ENCODE measurements around the gene HOXB5. TPM values are rescaled to one million over a fixed set of nuclear protein-coding genes. Genes with fewer than 3 reads are reported as not detected.

Gene HOXB5
- total and polyA plus RNA-seq, 8 donors = 0.43 to 50.4 (median 2.4) TPM; not detected in 1

- peaks cover 0 to 6% (median 0%) of the 10 kb centered on the region in 4 donors for H3K36me3 ChIP-seq
- H3K27me3 ChIP-seq = peaks cover 4 to 64% (median 32%) of the 10 kb centered on the region in 3 donors
- no peaks in the 10 kb centered on the region for H3K9me3 ChIP-seq
- peak overlapping the region; percentile 62 to 75 (median 66) for H3K4me3 ChIP-seq
- intact Hi-C loops (cut with DNase I; ENCODE audit: low total_unique reads) = no loop called here
- TF ChIP-seq POLR2AphosphoS5 (IDR thresholded peaks at IDR 0.05) = peak in 2 of 3 donors; percentile 36 to 37
- TF ChIP-seq EP300 (IDR thresholded peaks at IDR 0.05) = no peak
- H3K4me1 ChIP-seq = peaks cover 14 to 42% (median 30%) of the 10 kb centered on the region in 4 donors
- 4 to 10% (median 8%) methylated on average over 29 to 36 of the region's 36 CpGs for WGBS, 5 donors
- peak overlapping the region; percentile 90 to 95 (median 93) for H3K27ac ChIP-seq
- peak in 1 of 2 donors; percentile 90 for DNase-seq
These were observed 51.9 kb downstream of the HOXB5 start for GRCh38 chr17:48541577-48542113.

Small RNA genes within 50 kb of the gene (small RNA-seq; reads per million reads assigned to genes)
- gene MIR196A1 = 0 reads per million in 4 donors

Other genes with a start within 250 kb of the HOXB5 start
- 1 to 10 TPM in 3 of 5 donors, not detected in 2; 2.4 to 4.1 (median 3.2) TPM for gene SKAP1, start 163.6 kb downstream of the HOXB5 start, total RNA-seq
- 1 to 10 TPM; 2.7 to 4.4 (median 3.2) TPM for gene SKAP1, start 163.6 kb downstream of the HOXB5 start, polyA plus RNA-seq
- gene HOXB1, start 62.8 kb downstream of the HOXB5 start, total RNA-seq = not detected
- under 1 TPM in 1 of 3 donors, not detected in 2; 0.28 TPM for gene HOXB1, start 62.8 kb downstream of the HOXB5 start, polyA plus RNA-seq
- 10 to 100 TPM in 3 of 5 donors, 1 to 10 TPM in 2; 6.7 to 83.0 (median 10.5) TPM for gene HOXB2, start 48.7 kb downstream of the HOXB5 start, total RNA-seq
- 10 to 100 TPM; 11.3 to 22.2 (median 13.4) TPM for gene HOXB2, start 48.7 kb downstream of the HOXB5 start, polyA plus RNA-seq
- 1 to 10 TPM in 1 of 5 donors, under 1 TPM in 2, not detected in 2; 0.45 to 5.1 (median 0.58) TPM for gene HOXB4, start 15.4 kb downstream of the HOXB5 start, total RNA-seq
- gene HOXB4, start 15.4 kb downstream of the HOXB5 start, polyA plus RNA-seq = 1 to 10 TPM; 1.7 to 4.6 (median 2.6) TPM
- 10 to 100 TPM in 4 of 5 donors, 1 to 10 TPM in 1; 6.1 to 77.6 (median 17.0) TPM for gene HOXB3, start 3.5 kb downstream of the HOXB5 start, total RNA-seq
- 1 to 10 TPM; 2.8 to 9.5 (median 3.8) TPM for gene HOXB3, start 3.5 kb downstream of the HOXB5 start, polyA plus RNA-seq
- 100 to 1,000 TPM in 1 of 5 donors, 10 to 100 TPM in 3, 1 to 10 TPM in 1; 4.2 to 150 (median 11.9) TPM for gene HOXB6, start 11.2 kb upstream of the HOXB5 start, total RNA-seq
- gene HOXB6, start 11.2 kb upstream of the HOXB5 start, polyA plus RNA-seq = 10 to 100 TPM in 1 of 3 donors, 1 to 10 TPM in 2; 5.7 to 10.2 (median 7.8) TPM
- 10 to 100 TPM in 1 of 5 donors, 1 to 10 TPM in 4; 1.8 to 16.5 (median 2.3) TPM for gene HOXB7, start 17.2 kb upstream of the HOXB5 start, total RNA-seq
- gene HOXB7, start 17.2 kb upstream of the HOXB5 start, polyA plus RNA-seq = 1 to 10 TPM; 1.0 to 8.2 (median 2.8) TPM
- gene HOXB8, start 21.5 kb upstream of the HOXB5 start, total RNA-seq = 10 to 100 TPM in 1 of 5 donors, 1 to 10 TPM in 4; 1.2 to 13.0 (median 1.5) TPM
- under 1 TPM in 2 of 3 donors, not detected in 1; 0.46 to 0.56 TPM for gene HOXB8, start 21.5 kb upstream of the HOXB5 start, polyA plus RNA-seq
- 10 to 100 TPM in 1 of 5 donors, not detected in 4; 11.3 TPM for gene HOXB9, start 32.6 kb upstream of the HOXB5 start, total RNA-seq
- gene HOXB9, start 32.6 kb upstream of the HOXB5 start, polyA plus RNA-seq = not detected
- not detected for gene PRAC1, start 128.7 kb upstream of the HOXB5 start, total RNA-seq
- not detected for gene PRAC1, start 128.7 kb upstream of the HOXB5 start, polyA plus RNA-seq
- not detected for gene PRAC2, start 129.4 kb upstream of the HOXB5 start, total RNA-seq
- not detected for gene PRAC2, start 129.4 kb upstream of the HOXB5 start, polyA plus RNA-seq
- gene HOXB13, start 135.0 kb upstream of the HOXB5 start, total RNA-seq = under 1 TPM in 1 of 5 donors, not detected in 4; 0.29 TPM
- under 1 TPM in 1 of 3 donors, not detected in 2; 0.15 TPM for gene HOXB13, start 135.0 kb upstream of the HOXB5 start, polyA plus RNA-seq
- 10 to 100 TPM in 1 of 5 donors, 1 to 10 TPM in 2, not detected in 2; 1.5 to 11.0 (median 1.8) TPM for gene TTLL6, start 223.4 kb upstream of the HOXB5 start, total RNA-seq
- gene TTLL6, start 223.4 kb upstream of the HOXB5 start, polyA plus RNA-seq = under 1 TPM in 1 of 3 donors, not detected in 2; 0.48 TPM
- gene CALCOCO2, start 237.3 kb upstream of the HOXB5 start, total RNA-seq = 100 to 1,000 TPM in 1 of 5 donors, 10 to 100 TPM in 4; 55.4 to 109 (median 72.2) TPM
- gene CALCOCO2, start 237.3 kb upstream of the HOXB5 start, polyA plus RNA-seq = 10 to 100 TPM; 43.0 to 67.8 (median 58.8) TPM

Data from stomach (tissue), 9 donors.